Measurements from ENCODE around the gene CDKAL1. TPM values are rescaled to one million over a fixed set of nuclear protein-coding genes. Genes with fewer than 3 reads are reported as not detected.

Gene CDKAL1
- total RNA-seq, 4 donors from 2014 or later = 15.2 to 17.9 (median 17.1) TPM

DNA sequence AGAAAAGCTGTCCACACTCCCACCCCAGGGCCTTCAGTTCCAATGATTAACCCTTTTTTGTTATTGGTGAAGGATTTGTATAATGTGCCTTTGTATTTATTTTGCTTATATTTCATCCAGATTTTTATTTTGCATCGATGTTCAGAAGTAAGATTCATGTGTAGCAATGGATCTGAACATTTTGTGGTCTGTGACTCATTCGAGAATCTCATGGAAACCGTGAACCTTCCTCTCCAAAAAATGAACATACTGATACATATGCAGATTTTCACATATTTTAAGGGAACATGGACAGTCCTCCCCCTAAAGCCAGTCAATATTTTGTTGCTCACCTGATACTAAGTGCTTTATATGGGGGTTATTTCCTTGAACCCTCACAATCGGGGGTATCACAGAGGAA lies 637.5 kb downstream of the CDKAL1 start:
- TF ChIP-seq, protein P1, sequence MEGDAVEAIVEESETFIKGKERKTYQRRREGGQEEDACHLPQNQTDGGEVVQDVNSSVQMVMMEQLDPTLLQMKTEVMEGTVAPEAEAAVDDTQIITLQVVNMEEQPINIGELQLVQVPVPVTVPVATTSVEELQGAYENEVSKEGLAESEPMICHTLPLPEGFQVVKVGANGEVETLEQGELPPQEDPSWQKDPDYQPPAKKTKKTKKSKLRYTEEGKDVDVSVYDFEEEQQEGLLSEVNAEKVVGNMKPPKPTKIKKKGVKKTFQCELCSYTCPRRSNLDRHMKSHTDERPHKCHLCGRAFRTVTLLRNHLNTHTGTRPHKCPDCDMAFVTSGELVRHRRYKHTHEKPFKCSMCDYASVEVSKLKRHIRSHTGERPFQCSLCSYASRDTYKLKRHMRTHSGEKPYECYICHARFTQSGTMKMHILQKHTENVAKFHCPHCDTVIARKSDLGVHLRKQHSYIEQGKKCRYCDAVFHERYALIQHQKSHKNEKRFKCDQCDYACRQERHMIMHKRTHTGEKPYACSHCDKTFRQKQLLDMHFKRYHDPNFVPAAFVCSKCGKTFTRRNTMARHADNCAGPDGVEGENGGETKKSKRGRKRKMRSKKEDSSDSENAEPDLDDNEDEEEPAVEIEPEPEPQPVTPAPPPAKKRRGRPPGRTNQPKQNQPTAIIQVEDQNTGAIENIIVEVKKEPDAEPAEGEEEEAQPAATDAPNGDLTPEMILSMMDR (IDR thresholded peaks at IDR 0.05; ENCODE audit: low read depth) = no peak

DNA sequence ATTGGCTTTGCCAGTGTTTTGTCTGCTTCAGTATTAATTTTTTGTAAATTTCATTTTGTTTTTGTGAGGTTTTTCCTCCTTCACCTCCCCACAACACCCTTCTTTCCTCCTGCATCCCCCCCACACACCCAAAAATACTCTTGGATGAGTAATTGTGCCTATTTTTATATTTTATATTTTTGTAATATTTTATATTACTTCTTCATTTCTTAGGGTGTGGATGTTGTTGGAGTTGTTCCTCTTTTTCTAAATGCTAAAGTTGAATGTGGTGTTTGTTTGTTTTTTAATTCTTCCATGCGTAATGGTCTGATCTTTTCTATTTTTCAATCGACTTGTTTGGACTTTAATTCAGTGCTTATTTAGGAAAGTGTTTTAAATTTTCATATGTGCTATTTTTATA lies 638.8 kb downstream of the CDKAL1 start:
- TF ChIP-seq, protein P1 (IDR thresholded peaks at IDR 0.05; ENCODE audit: low read depth) = no peak

DNA sequence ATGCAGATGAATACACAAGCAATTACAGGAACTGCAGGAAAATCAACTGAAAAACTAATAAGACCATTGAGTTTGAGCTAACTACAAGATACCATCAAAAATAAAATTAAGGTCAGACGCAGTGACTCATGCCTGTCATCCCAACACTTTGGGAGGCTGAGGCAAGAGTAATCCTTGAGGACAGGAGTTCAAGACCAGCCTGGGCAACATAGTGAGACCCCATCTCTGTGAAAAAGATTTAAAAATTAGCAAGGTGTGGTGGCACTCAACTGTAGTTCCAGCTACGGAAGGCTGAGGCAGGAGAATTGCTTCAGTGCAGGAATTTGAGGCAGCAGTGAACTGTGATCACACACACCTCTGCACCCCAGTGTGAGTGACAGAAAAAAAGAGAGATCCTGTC lies 639.4 kb downstream of the CDKAL1 start:
- TF ChIP-seq, protein P1 (IDR thresholded peaks at IDR 0.05; ENCODE audit: low read depth) = no peak

DNA sequence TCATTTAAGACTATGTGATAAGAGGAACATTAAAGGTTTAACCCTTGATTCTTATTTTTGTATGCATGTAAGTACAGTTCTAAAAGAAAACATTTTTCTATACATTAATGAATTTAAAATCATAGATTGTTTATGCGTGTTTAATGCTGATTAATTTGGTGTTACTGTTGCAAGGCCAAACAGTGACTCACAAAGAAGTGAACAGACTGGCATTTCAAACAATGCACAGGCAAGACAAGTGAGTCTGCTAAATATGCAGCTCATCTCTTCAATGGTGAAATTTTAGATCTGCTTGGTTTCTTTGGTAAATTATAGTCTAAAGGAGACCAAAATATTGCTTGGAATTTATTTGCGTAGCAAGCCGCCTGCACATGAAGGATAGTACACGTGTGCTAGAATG lies 641.9 kb downstream of the CDKAL1 start:
- TF ChIP-seq, protein P1 (IDR thresholded peaks at IDR 0.05; ENCODE audit: low read depth) = no peak

DNA sequence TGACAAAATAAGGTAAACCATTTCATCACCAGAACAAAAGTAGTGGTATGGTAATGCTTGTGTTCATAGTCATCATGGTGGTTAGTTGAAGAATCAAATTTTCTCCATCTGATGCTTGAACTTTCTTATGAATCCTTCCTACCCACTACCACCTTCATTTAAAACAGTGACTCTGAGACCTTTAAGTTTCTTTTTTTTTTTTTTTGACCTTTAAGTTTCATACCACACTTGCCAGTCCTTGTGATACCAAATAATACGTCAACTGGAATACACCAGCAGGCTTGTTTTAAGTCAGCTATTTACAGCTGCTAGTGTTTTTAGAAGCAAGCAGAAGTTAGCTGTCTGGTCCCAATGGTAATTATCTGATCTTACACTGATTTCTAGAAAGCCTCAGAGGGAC lies 645.9 kb downstream of the CDKAL1 start:
- TF ChIP-seq, protein P1 (IDR thresholded peaks at IDR 0.05; ENCODE audit: low read depth) = no peak

DNA sequence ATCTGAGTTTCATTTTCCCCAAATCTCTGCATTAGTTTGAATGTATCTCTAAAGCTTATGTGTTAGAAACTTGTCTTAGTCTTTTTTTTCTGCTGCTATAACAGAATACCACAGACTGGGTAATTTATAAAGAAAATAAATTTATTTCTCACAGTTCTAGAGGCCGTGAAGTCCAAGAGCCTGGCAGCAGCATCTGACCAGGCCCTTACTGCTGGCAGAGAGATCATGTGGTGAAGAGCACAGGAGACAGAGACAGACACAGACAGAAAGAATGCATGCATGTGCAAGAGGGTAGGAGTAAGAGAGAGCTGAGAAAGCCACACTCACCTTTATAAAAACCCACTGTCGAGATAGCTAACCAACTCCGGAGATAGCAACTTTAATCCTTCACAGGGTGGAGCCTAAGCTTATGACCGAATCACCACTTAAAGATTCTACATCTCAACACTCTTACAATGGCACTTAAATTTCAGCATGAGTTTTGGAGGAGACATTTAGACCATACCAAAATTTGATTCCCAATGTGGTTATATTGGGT lies 646.6 kb downstream of the CDKAL1 start:
- TF ChIP-seq, protein P1 (IDR thresholded peaks at IDR 0.05; ENCODE audit: low read depth) = no peak

DNA sequence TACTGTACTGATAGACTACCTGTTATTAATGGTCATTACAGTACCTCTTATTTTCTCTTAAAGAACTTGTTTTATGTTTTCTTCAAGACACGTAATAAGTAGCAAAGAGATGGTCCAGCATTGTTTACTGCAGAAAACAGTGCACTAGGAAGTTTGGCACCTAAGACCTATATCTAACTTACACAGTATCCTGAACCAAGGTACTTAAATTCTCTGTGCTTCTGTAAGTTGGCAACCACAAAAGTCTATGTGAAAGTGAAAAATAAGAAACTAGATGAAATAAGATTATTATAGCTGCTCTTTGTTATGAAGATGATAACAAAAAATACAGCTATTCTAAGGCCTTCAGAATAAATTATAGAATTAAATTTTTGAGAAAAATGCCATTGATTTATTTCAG lies 647.6 kb downstream of the CDKAL1 start:
- TF ChIP-seq, protein P1 (IDR thresholded peaks at IDR 0.05; ENCODE audit: low read depth) = no peak
